HepG2 (cell line): Measurements from ENCODE around the gene BET1. TPM values are rescaled to one million over a fixed set of nuclear protein-coding genes. Genes with fewer than 3 reads are reported as not detected.

Source experiments
- ATAC-seq: fragments of 200-7000 bp; cut with Tn5 transposase; 3 replicates; pipeline ENCODE4 v1.9.1; 2020; ENCODE audit warnings: mild to moderate bottlenecking, moderate library complexity
- BruUV-seq: library from RNA; stranded (reverse); fragments of 400-500 nt; replicated peaks from 2 replicates; lab custom pipeline; 2021; lab: Mats Ljungman, UMichigan
- CTCF ChIA-PET: fragments of 300-600 bp; formaldehyde crosslinking; extraction: SDS; loops from one replicate; lab custom pipeline; 2021; ENCODE audit warnings: low total read pairs, inconsistent platforms, low intra/inter-chr PET ratio; lab: Yijun Ruan, JAX
- POLR2A ChIA-PET: fragments of 350-600 bp; sonication (Branson Sonifier 250); formaldehyde crosslinking; loops from one replicate; lab custom pipeline; 2020; ENCODE audit warnings: antibody characterized with exemption, inconsistent platforms; lab: Yijun Ruan, JAX
- DNase-seq: peaks from one replicate; pipeline ENCODE4 v3.0.0-alpha.2; 2015; ENCODE audit warnings: low spot score
- FAIRE-seq: peaks from 3 replicates; lab custom pipeline; 2011; peaks lifted over from hg19 to GRCh38; lab: Jason Lieb, UNC
- H2AFZ ChIP-seq: one replicate; pipeline ENCODE4 v1.6.1; 2011; ENCODE audit warnings: low read length, inconsistent platforms
- H3K27ac ChIP-seq: fragments of 300-600 bp; 3 replicates; pipeline ENCODE4 v1.8.0; 2011; ENCODE audit warnings: mixed run types, mild to moderate bottlenecking, mixed read lengths, low read length, inconsistent platforms; ENCODE audit not compliant: insufficient read depth; ENCODE audit errors: extremely low read length
- H3K27me3 ChIP-seq, 2 experiments: fragments of 200-600 bp in 1 of 2; 2 replicates in 1 of 2; 3 replicates in 1 of 2; pipeline versions ENCODE4 v1.6.0 to v1.8.0; 2011; ENCODE audit warnings: low read length in 2 of 2, mild to moderate bottlenecking in 2 of 2, moderate library complexity in 2 of 2, inconsistent platforms in 1 of 2; ENCODE audit not compliant: insufficient read depth in 2 of 2, control insufficient read depth in 1 of 2
- H3K36me3 ChIP-seq, 2 experiments: fragments of 200-600 bp in 1 of 2; replicated peaks in 1 of 2; 2 replicates in 1 of 2; 3 replicates in 1 of 2; pipeline versions ENCODE4 v1.5.1 to v1.8.0; 2011; ENCODE audit warnings: low read length in 2 of 2, inconsistent platforms in 1 of 2; ENCODE audit not compliant: insufficient read depth in 2 of 2, control insufficient read depth in 1 of 2
- H3K4me1 ChIP-seq: 2 replicates; pipeline ENCODE4 v1.5.1; 2012; ENCODE audit warnings: low read length, inconsistent platforms; ENCODE audit not compliant: insufficient read depth
- H3K4me2 ChIP-seq: 2 replicates; pipeline ENCODE4 v1.6.0; 2011; ENCODE audit warnings: low read depth, low read length, inconsistent platforms
- H3K4me3 ChIP-seq, 3 experiments: fragments of 200-600 bp in 1 of 3; sonication (generic), shearing (Covaris generic) in 1 of 3; replicated peaks in 1 of 3; 2 replicates each; pipeline ENCODE4 v1.5.1; 2011 to 2016; ENCODE audit warnings: low read length in 3 of 3, inconsistent platforms in 2 of 3, low read depth in 2 of 3, mild to moderate bottlenecking in 2 of 3, control low read depth in 1 of 3, mixed read lengths in 1 of 3; ENCODE audit not compliant: insufficient read depth in 1 of 3
- H3K79me2 ChIP-seq: one replicate; pipeline ENCODE4 v1.6.1; 2011; ENCODE audit warnings: low read length, inconsistent platforms; ENCODE audit not compliant: insufficient read depth
- H3K9ac ChIP-seq: 2 replicates; pipeline ENCODE4 v1.6.0; 2011; ENCODE audit warnings: mild to moderate bottlenecking, low read depth, low read length, inconsistent platforms; ENCODE audit not compliant: insufficient read depth
- H3K9me3 ChIP-seq: 2 replicates; pipeline ENCODE4 v1.5.1; 2012; ENCODE audit warnings: mild to moderate bottlenecking, low read length
- H4K20me1 ChIP-seq: 2 replicates; pipeline ENCODE4 v1.6.0; 2011; ENCODE audit warnings: inconsistent platforms, mild to moderate bottlenecking, low read length, moderate library complexity; ENCODE audit not compliant: insufficient read depth
- CREM ChIP-seq, 2 experiments: sonication (generic) in 1 of 2; formaldehyde crosslinking in 1 of 2; IDR thresholded peaks; 2 replicates each; pipeline versions ENCODE4 v1.4.0 to v1.6.1; 2016 to 2020; ENCODE audit warnings: antibody characterized with exemption in 1 of 2, mild to moderate bottlenecking in 1 of 2, missing genetic modification reagents in 1 of 2
- EHMT2 ChIP-seq: fragments of 200-600 bp; sonication (generic); IDR thresholded peaks from 2 replicates; pipeline ENCODE4 v1.7.0; 2017; ENCODE audit warnings: antibody characterized with exemption, low read depth, low read length, borderline replicate concordance
- JUND ChIP-seq: sonication (generic); formaldehyde crosslinking; IDR thresholded peaks from 2 replicates; pipeline ENCODE4 v1.8.0; 2022; ENCODE audit warnings: mild to moderate bottlenecking, missing genetic modification reagents
- MXD4 ChIP-seq: IDR thresholded peaks from 2 replicates; pipeline ENCODE4 v1.6.1; 2016; ENCODE audit warnings: mild to moderate bottlenecking, missing biosample characterization, missing genetic modification reagents
- NFRKB ChIP-seq: fragments of 450-650 bp; IDR thresholded peaks from 2 replicates; pipeline ENCODE4 v1.6.1; 2017
- SMARCE1 ChIP-seq: fragments of 450-650 bp; IDR thresholded peaks from 2 replicates; pipeline ENCODE4 v1.6.1; 2017; ENCODE audit warnings: borderline replicate concordance
- THAP11 ChIP-seq: IDR thresholded peaks from 2 replicates; pipeline ENCODE4 v1.6.1; 2016; ENCODE audit warnings: missing biosample characterization, missing genetic modification reagents
- ZNF331 ChIP-seq: sonication (generic); formaldehyde crosslinking; IDR thresholded peaks from 2 replicates; pipeline ENCODE4 v1.4.0; 2020; ENCODE audit warnings: missing genetic modification reagents
- ZNF567 ChIP-seq: sonication (generic); formaldehyde crosslinking; IDR thresholded peaks from 2 replicates; pipeline ENCODE4 v1.8.1; 2023; ENCODE audit warnings: mild to moderate bottlenecking, missing genetic modification reagents, borderline replicate concordance
- ZNF776 ChIP-seq: sonication (generic); formaldehyde crosslinking; IDR thresholded peaks from 2 replicates; pipeline ENCODE4 v1.4.0; 2020; ENCODE audit warnings: mild to moderate bottlenecking, missing genetic modification reagents
- ZNF788 ChIP-seq: sonication (generic); formaldehyde crosslinking; IDR thresholded peaks from 2 replicates; pipeline ENCODE4 v1.5.0; 2020; ENCODE audit warnings: mild to moderate bottlenecking, missing genetic modification reagents, borderline replicate concordance
- ZSCAN30 ChIP-seq: sonication (generic); formaldehyde crosslinking; IDR thresholded peaks from 2 replicates; pipeline ENCODE4 v1.5.0; 2020; ENCODE audit warnings: mild to moderate bottlenecking, missing genetic modification reagents
- WGBS: methylation state at CpG from one replicate; pipeline ENCODE4 v1.1.6; 2017; ENCODE audit warnings: low lambda C conversion rate; 5-methylcytosine and 5-hydroxymethylcytosine counted together
- in situ Hi-C: cut with HindIII; loops from 2 replicates; pipeline ENCODE4 v1.10.0; 2017; ENCODE audit warnings: low pct_unique_long_range_greater_than_20kb; ENCODE audit not compliant: extremely low pct_ligation_motif_present
- intact Hi-C: fragments of 100-400 bp; cut with micrococcal nuclease; formaldehyde crosslinking; loops from one replicate; pipeline ENCODE4 v1.10.0; 2022; ENCODE audit not compliant: unreplicated experiment
- polyA plus RNA-seq, 8 experiments: library from polyadenylated mRNA; depleted of rRNA in 3 of 8; stranded (reverse) in 7 of 8; unstranded in 1 of 8; fragments of >200 nt; fragmentation: Illumina TruSeq in 4 of 8; extraction: Trizol in 4 of 8; gene quantifications; 2 replicates each; pipeline versions ENCODE4 v1.2.1 to v1.2.3, GENCODE V29; 2011 to 2016; ENCODE audit warnings: low read depth in 4 of 8, missing spikeins in 1 of 8, mixed read lengths in 1 of 8; ENCODE audit not compliant: insufficient read depth in 1 of 8
- total RNA-seq, 5 experiments: library from RNA; depleted of rRNA; stranded (reverse); fragments of >200 nt; fragmentation: Illumina TruSeq; extraction: Trizol; gene quantifications; 2 replicates each; pipeline ENCODE4 v1.2.3, GENCODE V29; 2016; ENCODE audit warnings: low read depth in 1 of 5
- TF ChIP-seq, protein P1 (sequence below): sonication (generic); formaldehyde crosslinking; IDR thresholded peaks from 2 replicates; pipeline ENCODE4 v1.4.0; 2020; ENCODE audit warnings: mild to moderate bottlenecking, missing genetic modification reagents
- TF ChIP-seq, protein P2 (sequence below): IDR thresholded peaks from 2 replicates; pipeline ENCODE4 v1.6.1; 2016; ENCODE audit warnings: low read depth, control low read depth
- TF ChIP-seq, protein P3 (sequence below): sonication (generic); formaldehyde crosslinking; IDR thresholded peaks from 2 replicates; pipeline ENCODE4 v1.8.0; 2022; ENCODE audit warnings: mild to moderate bottlenecking, missing genetic modification reagents; ENCODE audit not compliant: insufficient replicate concordance
- TF ChIP-seq, protein P4 (sequence below): IDR thresholded peaks from 2 replicates; pipeline ENCODE4 v1.6.1; 2016; ENCODE audit warnings: low read depth

The BET1 gene
- total and polyA plus RNA-seq, 2 of the 13 experiments (the other 11 are each of a cell fraction or from before 2014, with no cell fraction given): 23.8 to 33.7 TPM

DNA sequence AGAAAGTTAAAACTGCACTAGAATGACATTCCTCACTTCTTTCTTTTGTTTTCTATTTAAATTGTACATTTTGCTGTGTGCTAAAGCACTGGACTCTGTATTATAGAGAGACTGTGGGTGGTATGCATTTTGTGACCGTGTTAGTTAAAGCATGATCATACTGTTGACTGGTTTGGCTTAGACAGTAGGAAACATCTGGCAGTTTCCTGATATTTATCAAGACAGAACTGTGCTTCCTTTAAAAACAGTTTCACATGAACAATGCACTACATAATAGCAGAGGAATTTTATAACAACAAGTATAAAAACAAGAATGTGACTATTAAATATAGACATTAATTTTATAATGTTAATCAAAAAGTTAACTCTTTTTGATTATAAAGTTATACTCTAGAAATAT lies 59.5 kb downstream of the BET1 start:
- FAIRE-seq (no peak), DNase-seq (no peak), ATAC-seq (no peak)
- intact Hi-C loops: no loop called here
- Histone ChIP-seq H3K79me2 (no peaks in the 10 kb centered on the region), H3K9me3 (no peaks in the 10 kb centered on the region), H3K36me3 (no peaks in the 10 kb centered on the region), H3K4me2 (no peak overlapping the region), H3K4me1 (no peaks in the 10 kb centered on the region), H3K4me3 (no peak overlapping the region), H2AFZ (no peak overlapping the region), H4K20me1 (no peaks in the 10 kb centered on the region), H3K9ac (no peak overlapping the region), H3K27me3 (no peaks in the 10 kb centered on the region), H3K27ac (no peak overlapping the region)
- no peak for TF ChIP-seq NFRKB
- TF ChIP-seq SMARCE1: no peak
- TF ChIP-seq MXD4: no peak
- no peak for TF ChIP-seq EHMT2
- TF ChIP-seq CREM (IDR thresholded peaks at IDR 0.05): no peak
- no peak for TF ChIP-seq CREM (CRISPR knock-in tag; IDR thresholded peaks at IDR 0.05)
- TF ChIP-seq, protein P1, sequence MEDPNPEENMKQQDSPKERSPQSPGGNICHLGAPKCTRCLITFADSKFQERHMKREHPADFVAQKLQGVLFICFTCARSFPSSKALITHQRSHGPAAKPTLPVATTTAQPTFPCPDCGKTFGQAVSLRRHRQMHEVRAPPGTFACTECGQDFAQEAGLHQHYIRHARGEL (CRISPR knock-in tag): no peak
- TF ChIP-seq ZNF567: no peak
- TF ChIP-seq, protein P2, sequence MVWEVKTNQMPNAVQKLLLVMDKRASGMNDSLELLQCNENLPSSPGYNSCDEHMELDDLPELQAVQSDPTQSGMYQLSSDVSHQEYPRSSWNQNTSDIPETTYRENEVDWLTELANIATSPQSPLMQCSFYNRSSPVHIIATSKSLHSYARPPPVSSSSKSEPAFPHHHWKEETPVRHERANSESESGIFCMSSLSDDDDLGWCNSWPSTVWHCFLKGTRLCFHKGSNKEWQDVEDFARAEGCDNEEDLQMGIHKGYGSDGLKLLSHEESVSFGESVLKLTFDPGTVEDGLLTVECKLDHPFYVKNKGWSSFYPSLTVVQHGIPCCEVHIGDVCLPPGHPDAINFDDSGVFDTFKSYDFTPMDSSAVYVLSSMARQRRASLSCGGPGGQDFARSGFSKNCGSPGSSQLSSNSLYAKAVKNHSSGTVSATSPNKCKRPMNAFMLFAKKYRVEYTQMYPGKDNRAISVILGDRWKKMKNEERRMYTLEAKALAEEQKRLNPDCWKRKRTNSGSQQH: no peak
- no peak for TF ChIP-seq ZSCAN30 (CRISPR knock-in tag)
- TF ChIP-seq ZNF788 (CRISPR knock-in tag): no peak
- TF ChIP-seq THAP11 (CRISPR knock-in tag): no peak
- TF ChIP-seq ZNF776 (CRISPR knock-in tag): no peak
- TF ChIP-seq, protein P3, sequence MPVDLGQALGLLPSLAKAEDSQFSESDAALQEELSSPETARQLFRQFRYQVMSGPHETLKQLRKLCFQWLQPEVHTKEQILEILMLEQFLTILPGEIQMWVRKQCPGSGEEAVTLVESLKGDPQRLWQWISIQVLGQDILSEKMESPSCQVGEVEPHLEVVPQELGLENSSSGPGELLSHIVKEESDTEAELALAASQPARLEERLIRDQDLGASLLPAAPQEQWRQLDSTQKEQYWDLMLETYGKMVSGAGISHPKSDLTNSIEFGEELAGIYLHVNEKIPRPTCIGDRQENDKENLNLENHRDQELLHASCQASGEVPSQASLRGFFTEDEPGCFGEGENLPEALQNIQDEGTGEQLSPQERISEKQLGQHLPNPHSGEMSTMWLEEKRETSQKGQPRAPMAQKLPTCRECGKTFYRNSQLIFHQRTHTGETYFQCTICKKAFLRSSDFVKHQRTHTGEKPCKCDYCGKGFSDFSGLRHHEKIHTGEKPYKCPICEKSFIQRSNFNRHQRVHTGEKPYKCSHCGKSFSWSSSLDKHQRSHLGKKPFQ (CRISPR knock-in tag): no peak
- TF ChIP-seq JUND (CRISPR knock-in tag): no peak
- TF ChIP-seq, protein P4, sequence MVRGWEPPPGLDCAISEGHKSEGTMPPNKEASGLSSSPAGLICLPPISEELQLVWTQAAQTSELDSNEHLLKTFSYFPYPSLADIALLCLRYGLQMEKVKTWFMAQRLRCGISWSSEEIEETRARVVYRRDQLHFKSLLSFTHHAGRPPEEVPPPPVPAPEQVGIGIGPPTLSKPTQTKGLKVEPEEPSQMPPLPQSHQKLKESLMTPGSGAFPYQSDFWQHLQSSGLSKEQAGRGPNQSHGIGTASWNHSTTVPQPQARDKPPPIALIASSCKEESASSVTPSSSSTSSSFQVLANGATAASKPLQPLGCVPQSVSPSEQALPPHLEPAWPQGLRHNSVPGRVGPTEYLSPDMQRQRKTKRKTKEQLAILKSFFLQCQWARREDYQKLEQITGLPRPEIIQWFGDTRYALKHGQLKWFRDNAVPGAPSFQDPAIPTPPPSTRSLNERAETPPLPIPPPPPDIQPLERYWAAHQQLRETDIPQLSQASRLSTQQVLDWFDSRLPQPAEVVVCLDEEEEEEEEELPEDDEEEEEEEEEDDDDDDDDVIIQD (CRISPR knock-in tag): no peak
- TF ChIP-seq ZNF331 (CRISPR knock-in tag): no peak
- BruUV-seq: no TSS peak
- ChIA-PET CTCF (no interaction called here), POLR2A (no interaction called here)
- 0% methylated on average over 1 of the region's 1 CpG for WGBS
- in situ Hi-C loops: no loop called here
